OCI-LY7 (cell line): ENCODE results near the gene EXOC6B. TPM values are rescaled to one million over a fixed set of nuclear protein-coding genes. Genes with fewer than 3 reads are reported as not detected.

Experiments
- BruUV-seq: library from RNA; stranded (reverse); fragments of 400-500 nt; replicated peaks from 2 replicates; lab custom pipeline; 2021; lab: Mats Ljungman, UMichigan
- CTCF ChIA-PET: fragments of 300-600 bp; sonication (Branson Sonifier 250); formaldehyde crosslinking; loops from one replicate; lab custom pipeline; 2022; ENCODE audit warnings: antibody characterized with exemption; ENCODE audit not compliant: unreplicated experiment; lab: Charles Lee
- POLR2A ChIA-PET: fragments of 300-600 bp; sonication (Branson Sonifier 250); formaldehyde crosslinking; loops from one replicate; lab custom pipeline; 2022; ENCODE audit warnings: antibody characterized with exemption; lab: Charles Lee
- DNase-seq: peaks from one replicate; pipeline ENCODE4 v3.0.0-alpha.2; 2015; ENCODE audit warnings: low spot score
- H2AFZ ChIP-seq: fragments of 200-600 bp; sonication (generic), shearing (Covaris generic); 2 replicates; pipeline ENCODE4 v1.6.1; 2014; ENCODE audit warnings: mild to moderate bottlenecking, antibody characterized with exemption, low read length, moderate library complexity
- H3K27ac ChIP-seq: fragments of 200-600 bp; sonication (generic); 2 replicates; pipeline ENCODE4 v1.5.1; 2014; ENCODE audit warnings: mixed run types, low read depth, mild to moderate bottlenecking, moderate library complexity, low read length, inconsistent platforms; ENCODE audit not compliant: poor library complexity, severe bottlenecking
- H3K36me3 ChIP-seq: fragments of 200-600 bp; sonication (generic); 2 replicates; pipeline ENCODE4 v1.6.1; 2014; ENCODE audit warnings: mild to moderate bottlenecking, antibody characterized with exemption, low read length, moderate library complexity, mixed read lengths; ENCODE audit not compliant: insufficient read depth
- H3K4me1 ChIP-seq: fragments of 200-600 bp; sonication (generic); 2 replicates; pipeline ENCODE4 v1.5.1; 2014; ENCODE audit warnings: mild to moderate bottlenecking, low read length; ENCODE audit not compliant: insufficient read depth, poor library complexity, severe bottlenecking
- H3K4me2 ChIP-seq: fragments of 200-600 bp; sonication (generic); 2 replicates; pipeline ENCODE4 v1.6.1; 2014; ENCODE audit warnings: mild to moderate bottlenecking, low read length
- H3K4me3 ChIP-seq: fragments of 200-600 bp; sonication (generic); 2 replicates; pipeline ENCODE4 v1.5.1; 2014; ENCODE audit warnings: mild to moderate bottlenecking, low read depth, low read length; ENCODE audit not compliant: poor library complexity, severe bottlenecking
- H3K79me2 ChIP-seq: fragments of 200-600 bp; sonication (generic); 2 replicates; pipeline ENCODE4 v1.6.1; 2016; ENCODE audit warnings: low read depth, mild to moderate bottlenecking, low read length, moderate library complexity, mixed read lengths; ENCODE audit not compliant: insufficient read depth
- H3K9me2 ChIP-seq: fragments of 200-600 bp; sonication (generic); 2 replicates; pipeline ENCODE4 v1.6.1; 2016; ENCODE audit warnings: mild to moderate bottlenecking, low read length, mixed read lengths; ENCODE audit not compliant: insufficient read depth
- H3K9me3 ChIP-seq: fragments of 200-600 bp; sonication (generic); 2 replicates; pipeline ENCODE4 v1.6.1; 2014; ENCODE audit warnings: mild to moderate bottlenecking, mixed run types, low read length, mixed read lengths
- H4K20me1 ChIP-seq: fragments of 200-600 bp; sonication (generic); 2 replicates; pipeline ENCODE4 v1.6.1; 2014; ENCODE audit warnings: mild to moderate bottlenecking, antibody characterized with exemption, low read length, moderate library complexity, mixed read lengths; ENCODE audit not compliant: insufficient read depth
- CTCF ChIP-seq: fragments of 200-600 bp; sonication (generic); conservative IDR thresholded peaks from 2 replicates; pipeline ENCODE4 v1.5.1; 2014; ENCODE audit warnings: mild to moderate bottlenecking, antibody characterized with exemption, low read length, moderate library complexity, mixed read lengths
- EZH2phosphoT487 ChIP-seq: fragments of 200-600 bp; sonication (generic); IDR thresholded peaks from 2 replicates; pipeline ENCODE4 v1.6.1; 2018; ENCODE audit warnings: low read depth, borderline replicate concordance, mild to moderate bottlenecking, mixed run types, antibody characterized with exemption, low read length, moderate library complexity, mixed read lengths
- intact Hi-C: fragments of 100-400 bp; cut with micrococcal nuclease; formaldehyde crosslinking; loops from one replicate; pipeline ENCODE4 v1.10.0; 2022; ENCODE audit not compliant: unreplicated experiment
- total RNA-seq, 2 experiments: library from RNA; depleted of rRNA in 1 of 2; stranded (reverse); fragments of >200 nt in 1 of 2; shearing (Covaris generic) in 1 of 2; gene quantifications; 2 replicates each; pipeline ENCODE4 v1.2.3, GENCODE V29; 2014 to 2022

EXOC6B gene
- total RNA-seq, 2 experiments from 2014 or later: 5.1 TPM; not detected in 1

- Histone ChIP-seq H2AFZ (no peak overlapping the region), H3K79me2 (no peaks in the 10 kb centered on the region), H3K9me2 (no peaks in the 10 kb centered on the region), H3K4me1 (no peaks in the 10 kb centered on the region), H3K27ac (no peak overlapping the region), H4K20me1 (no peaks in the 10 kb centered on the region), H3K4me3 (no peak overlapping the region), H3K4me2 (no peak overlapping the region), H3K9me3 (no peaks in the 10 kb centered on the region), H3K36me3 (no peaks in the 10 kb centered on the region)
- BruUV-seq: no TSS peak
- intact Hi-C loops: no loop called here
- no peak for DNase-seq
- ChIA-PET CTCF (no interaction called here), POLR2A (no interaction called here)
- TF ChIP-seq EZH2phosphoT487 (no peak), CTCF (no peak)
Measured at GRCh38 chr2:72212486-72212855, 613.4 kb downstream of the EXOC6B start.

GRCh38 chr2:72211777-72212485 is 613.9 kb downstream of the EXOC6B start:
- no peaks in the 10 kb centered on the region for H3K4me1 ChIP-seq
- no peaks in the 10 kb centered on the region for H3K9me2 ChIP-seq
- BruUV-seq: no TSS peak
- DNase-seq: no peak
- no peak overlapping the region for H3K27ac ChIP-seq
- no peaks in the 10 kb centered on the region for H3K36me3 ChIP-seq
- no peak overlapping the region for H3K4me3 ChIP-seq
- POLR2A ChIA-PET: no interaction called here
- no peak overlapping the region for H3K4me2 ChIP-seq
- no peaks in the 10 kb centered on the region for H4K20me1 ChIP-seq
- H3K9me3 ChIP-seq: no peaks in the 10 kb centered on the region
- no peak for TF ChIP-seq CTCF
- no peak for TF ChIP-seq EZH2phosphoT487
- CTCF ChIA-PET: no interaction called here
- no peak overlapping the region for H2AFZ ChIP-seq
- intact Hi-C loops: no loop called here
- H3K79me2 ChIP-seq: no peaks in the 10 kb centered on the region

- POLR2A ChIA-PET: no interaction called here
- CTCF ChIA-PET: no interaction called here
- intact Hi-C loops: no loop called here
- H3K36me3 ChIP-seq: no peaks in the 10 kb centered on the region
- no peaks in the 10 kb centered on the region for H3K9me2 ChIP-seq
- TF ChIP-seq EZH2phosphoT487 (no peak), CTCF (no peak)
- H2AFZ ChIP-seq: no peak overlapping the region
- no peaks in the 10 kb centered on the region for H3K9me3 ChIP-seq
- no peak for DNase-seq
- BruUV-seq: no TSS peak
- no peak overlapping the region for H3K27ac ChIP-seq
- no peaks in the 10 kb centered on the region for H4K20me1 ChIP-seq
- H3K4me2 ChIP-seq: no peak overlapping the region
- no peaks in the 10 kb centered on the region for H3K79me2 ChIP-seq
- no peak overlapping the region for H3K4me3 ChIP-seq
- H3K4me1 ChIP-seq: no peaks in the 10 kb centered on the region
Measured at GRCh38 chr2:72211350-72211749, 614.5 kb downstream of the EXOC6B start.
